ENCODE data around the gene TMBIM6.

DNA sequence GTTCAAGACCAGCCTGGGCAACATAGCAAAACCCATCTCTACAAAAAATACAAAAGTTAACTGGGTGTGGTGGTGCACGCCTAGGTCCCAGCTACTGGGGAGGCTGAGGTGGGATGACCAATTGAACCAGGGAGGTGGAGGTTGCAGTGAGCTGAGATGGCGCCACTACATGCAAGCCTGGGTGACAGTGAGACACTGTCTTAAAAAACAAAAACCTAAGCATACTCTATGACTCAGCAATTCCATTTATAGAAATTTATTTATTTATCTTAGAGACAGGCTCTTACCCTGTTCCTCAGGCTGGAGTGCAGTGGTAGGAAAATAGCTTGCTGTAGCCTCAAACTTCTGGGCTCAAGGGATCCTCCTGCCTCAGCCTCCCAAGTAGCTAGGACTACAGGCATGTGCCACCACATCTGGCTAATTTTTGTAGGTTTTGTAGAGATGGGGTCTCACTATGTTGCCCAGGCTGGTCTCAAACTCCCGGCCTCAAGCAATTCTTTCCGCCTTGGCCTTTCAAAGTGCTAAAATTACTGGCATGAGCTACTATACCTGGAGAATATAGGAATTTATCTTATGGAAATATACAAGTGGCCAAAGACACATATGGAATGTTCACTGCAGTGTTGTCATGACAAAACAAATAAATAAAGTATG is 43.5 kb downstream of the TMBIM6 start:
- TF ChIP-seq POLR2A (IDR thresholded peaks at IDR 0.05): no peak
- TF ChIP-seq, protein P1, sequence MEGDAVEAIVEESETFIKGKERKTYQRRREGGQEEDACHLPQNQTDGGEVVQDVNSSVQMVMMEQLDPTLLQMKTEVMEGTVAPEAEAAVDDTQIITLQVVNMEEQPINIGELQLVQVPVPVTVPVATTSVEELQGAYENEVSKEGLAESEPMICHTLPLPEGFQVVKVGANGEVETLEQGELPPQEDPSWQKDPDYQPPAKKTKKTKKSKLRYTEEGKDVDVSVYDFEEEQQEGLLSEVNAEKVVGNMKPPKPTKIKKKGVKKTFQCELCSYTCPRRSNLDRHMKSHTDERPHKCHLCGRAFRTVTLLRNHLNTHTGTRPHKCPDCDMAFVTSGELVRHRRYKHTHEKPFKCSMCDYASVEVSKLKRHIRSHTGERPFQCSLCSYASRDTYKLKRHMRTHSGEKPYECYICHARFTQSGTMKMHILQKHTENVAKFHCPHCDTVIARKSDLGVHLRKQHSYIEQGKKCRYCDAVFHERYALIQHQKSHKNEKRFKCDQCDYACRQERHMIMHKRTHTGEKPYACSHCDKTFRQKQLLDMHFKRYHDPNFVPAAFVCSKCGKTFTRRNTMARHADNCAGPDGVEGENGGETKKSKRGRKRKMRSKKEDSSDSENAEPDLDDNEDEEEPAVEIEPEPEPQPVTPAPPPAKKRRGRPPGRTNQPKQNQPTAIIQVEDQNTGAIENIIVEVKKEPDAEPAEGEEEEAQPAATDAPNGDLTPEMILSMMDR (IDR thresholded peaks at IDR 0.05): no peak
- TF ChIP-seq POLR2AphosphoS5 (IDR thresholded peaks at IDR 0.05): no peak
